ENCODE results near the gene ELAVL2. TPM values are rescaled to one million over a fixed set of nuclear protein-coding genes. Genes with fewer than 3 reads are reported as not detected.

The ELAVL2 gene
- total RNA-seq, 1 donor from 2014 or later: 0.37 TPM

DNA sequence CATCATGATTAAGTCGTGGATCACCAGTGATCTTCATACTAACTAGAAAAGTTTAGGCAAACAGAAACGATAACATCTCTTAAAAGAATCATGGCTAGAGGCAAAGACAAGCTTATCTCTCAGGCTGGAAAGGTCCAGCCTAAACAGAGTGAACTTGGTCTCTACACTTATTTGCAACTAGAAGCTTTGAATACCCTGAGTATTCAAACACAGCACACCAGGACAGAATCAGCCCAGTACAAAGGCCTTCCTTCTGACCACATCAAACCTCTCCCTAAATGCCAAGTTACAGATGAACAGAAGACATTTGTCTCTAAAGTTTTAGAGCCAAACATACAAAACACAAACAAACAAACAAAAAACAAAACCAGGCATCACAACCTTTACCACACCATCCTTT lies 57.2 kb downstream of the ELAVL2 start:
- H3K27ac Mint-ChIP-seq (ENCODE audit: unreplicated experiment): no peak overlapping the region
- H3K36me3 Mint-ChIP-seq (ENCODE audit: low read depth): no peaks in the 10 kb centered on the region
- H3K4me3 Mint-ChIP-seq (ENCODE audit: unreplicated experiment): no peak overlapping the region
- DNase-seq (ENCODE audit: low spot score): no peak
- TF ChIP-seq, protein P1, sequence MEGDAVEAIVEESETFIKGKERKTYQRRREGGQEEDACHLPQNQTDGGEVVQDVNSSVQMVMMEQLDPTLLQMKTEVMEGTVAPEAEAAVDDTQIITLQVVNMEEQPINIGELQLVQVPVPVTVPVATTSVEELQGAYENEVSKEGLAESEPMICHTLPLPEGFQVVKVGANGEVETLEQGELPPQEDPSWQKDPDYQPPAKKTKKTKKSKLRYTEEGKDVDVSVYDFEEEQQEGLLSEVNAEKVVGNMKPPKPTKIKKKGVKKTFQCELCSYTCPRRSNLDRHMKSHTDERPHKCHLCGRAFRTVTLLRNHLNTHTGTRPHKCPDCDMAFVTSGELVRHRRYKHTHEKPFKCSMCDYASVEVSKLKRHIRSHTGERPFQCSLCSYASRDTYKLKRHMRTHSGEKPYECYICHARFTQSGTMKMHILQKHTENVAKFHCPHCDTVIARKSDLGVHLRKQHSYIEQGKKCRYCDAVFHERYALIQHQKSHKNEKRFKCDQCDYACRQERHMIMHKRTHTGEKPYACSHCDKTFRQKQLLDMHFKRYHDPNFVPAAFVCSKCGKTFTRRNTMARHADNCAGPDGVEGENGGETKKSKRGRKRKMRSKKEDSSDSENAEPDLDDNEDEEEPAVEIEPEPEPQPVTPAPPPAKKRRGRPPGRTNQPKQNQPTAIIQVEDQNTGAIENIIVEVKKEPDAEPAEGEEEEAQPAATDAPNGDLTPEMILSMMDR (IDR thresholded peaks at IDR 0.05): no peak
- H3K9me3 Mint-ChIP-seq (ENCODE audit: low read depth): peaks cover 9% of the 10 kb centered on the region
- H3K27me3 Mint-ChIP-seq (ENCODE audit: low read depth): no peaks in the 10 kb centered on the region
- peaks cover 27% of the 10 kb centered on the region for H3K4me1 Mint-ChIP-seq (ENCODE audit: low read depth)

DNA sequence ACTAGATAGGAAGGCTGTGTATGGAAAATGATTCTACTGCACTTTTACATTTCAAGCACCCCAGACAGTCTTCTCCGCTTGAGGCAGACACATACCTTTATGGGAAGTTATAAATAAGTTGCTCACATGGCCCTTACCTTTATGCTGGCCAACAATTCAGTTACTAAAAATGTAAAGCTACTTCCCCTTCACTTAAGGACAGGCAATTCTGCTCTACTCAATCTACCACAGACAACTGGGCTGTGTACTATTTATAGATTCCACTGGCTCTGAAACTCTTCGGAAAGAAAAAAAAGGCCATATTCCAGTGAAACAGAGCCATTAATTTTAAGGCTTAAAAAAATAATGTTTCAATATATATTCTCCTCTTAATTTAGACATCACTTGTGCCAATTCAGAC lies 59.4 kb downstream of the ELAVL2 start:
- H3K4me1 Mint-ChIP-seq (ENCODE audit: low read depth): peaks cover 21% of the 10 kb centered on the region
- H3K4me3 Mint-ChIP-seq (ENCODE audit: unreplicated experiment): no peak overlapping the region
- DNase-seq (ENCODE audit: low spot score): no peak
- H3K36me3 Mint-ChIP-seq (ENCODE audit: low read depth): no peaks in the 10 kb centered on the region
- TF ChIP-seq, protein P1 (IDR thresholded peaks at IDR 0.05): no peak
- H3K9me3 Mint-ChIP-seq (ENCODE audit: low read depth): peaks cover 9% of the 10 kb centered on the region
- no peak overlapping the region for H3K27ac Mint-ChIP-seq (ENCODE audit: unreplicated experiment)
- peaks cover 5% of the 10 kb centered on the region for H3K27me3 Mint-ChIP-seq (ENCODE audit: low read depth)

DNA sequence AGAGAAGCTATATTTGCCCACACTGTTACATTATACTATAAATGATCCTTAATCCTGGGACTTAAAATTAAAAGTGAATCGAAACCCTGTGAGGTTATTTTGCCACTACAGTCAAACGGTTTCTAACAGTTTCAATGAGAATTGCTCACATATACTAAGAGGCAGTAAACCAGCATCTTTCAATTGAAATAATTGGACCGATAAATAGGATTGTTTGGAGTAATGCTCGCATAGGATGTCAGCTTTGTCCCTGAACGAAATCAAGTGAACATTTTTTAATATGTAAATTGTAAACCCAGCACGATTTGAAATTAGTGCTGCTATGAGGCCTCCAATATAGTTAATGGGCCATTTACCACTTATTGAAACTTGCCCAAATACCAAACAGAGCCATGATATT lies 60.5 kb downstream of the ELAVL2 start:
- DNase-seq (ENCODE audit: low spot score): no peak
- no peak overlapping the region for H3K27ac Mint-ChIP-seq (ENCODE audit: unreplicated experiment)
- peaks cover 14% of the 10 kb centered on the region for H3K4me1 Mint-ChIP-seq (ENCODE audit: low read depth)
- H3K9me3 Mint-ChIP-seq (ENCODE audit: low read depth): peaks cover 5% of the 10 kb centered on the region
- no peak overlapping the region for H3K4me3 Mint-ChIP-seq (ENCODE audit: unreplicated experiment)
- no peaks in the 10 kb centered on the region for H3K36me3 Mint-ChIP-seq (ENCODE audit: low read depth)
- TF ChIP-seq, protein P1 (IDR thresholded peaks at IDR 0.05): no peak
- H3K27me3 Mint-ChIP-seq (ENCODE audit: low read depth): peaks cover 5% of the 10 kb centered on the region

DNA sequence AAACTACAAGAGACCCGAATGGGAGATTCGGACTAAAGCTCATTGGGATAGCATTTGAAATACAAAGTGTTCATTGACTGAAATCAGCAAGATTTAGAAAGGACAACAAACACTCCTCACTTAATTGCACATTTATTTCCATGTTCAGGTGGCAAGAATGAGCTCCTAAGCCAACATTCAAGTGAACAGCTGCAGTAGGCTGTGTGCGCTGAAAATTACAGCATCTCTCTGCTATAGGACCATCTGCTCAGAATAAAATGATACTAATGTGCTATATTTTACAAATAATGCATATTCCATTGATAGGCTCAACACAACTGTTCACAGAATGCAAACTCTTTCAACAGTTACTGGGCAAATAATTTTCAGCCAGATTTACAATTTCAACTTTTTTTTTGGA lies 61.8 kb downstream of the ELAVL2 start:
- H3K4me3 Mint-ChIP-seq (ENCODE audit: unreplicated experiment): no peak overlapping the region
- TF ChIP-seq, protein P1 (IDR thresholded peaks at IDR 0.05): no peak
- peaks cover 5% of the 10 kb centered on the region for H3K27me3 Mint-ChIP-seq (ENCODE audit: low read depth)
- DNase-seq (ENCODE audit: low spot score): no peak
- H3K9me3 Mint-ChIP-seq (ENCODE audit: low read depth): no peaks in the 10 kb centered on the region
- H3K4me1 Mint-ChIP-seq (ENCODE audit: low read depth): peaks cover 5% of the 10 kb centered on the region
- no peak overlapping the region for H3K27ac Mint-ChIP-seq (ENCODE audit: unreplicated experiment)
- no peaks in the 10 kb centered on the region for H3K36me3 Mint-ChIP-seq (ENCODE audit: low read depth)

DNA sequence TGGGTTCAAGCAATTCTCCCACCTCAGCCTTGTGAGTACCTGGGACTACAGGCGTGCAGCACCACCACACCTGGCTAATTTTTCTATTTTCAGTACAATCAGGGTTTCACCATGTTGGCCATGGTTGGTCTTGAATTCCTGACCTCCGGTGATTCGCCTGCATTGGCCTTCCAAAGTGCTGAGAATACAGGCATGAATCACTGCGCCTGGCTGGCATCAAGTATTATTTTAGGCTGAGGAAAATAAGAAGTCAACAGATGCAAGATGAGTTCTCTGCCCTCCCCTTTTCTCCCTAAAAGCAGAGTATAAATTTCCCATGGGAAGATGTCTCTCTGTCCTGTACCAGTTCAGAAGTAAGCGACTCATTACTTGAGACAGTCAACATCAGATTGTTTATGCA lies 71.5 kb downstream of the ELAVL2 start:
- H3K36me3 Mint-ChIP-seq (ENCODE audit: low read depth): no peaks in the 10 kb centered on the region
- TF ChIP-seq, protein P1 (IDR thresholded peaks at IDR 0.05): no peak
- H3K27me3 Mint-ChIP-seq (ENCODE audit: low read depth): no peaks in the 10 kb centered on the region
- no peak for DNase-seq (ENCODE audit: low spot score)
- H3K9me3 Mint-ChIP-seq (ENCODE audit: low read depth): no peaks in the 10 kb centered on the region
- H3K4me1 Mint-ChIP-seq (ENCODE audit: low read depth): no peaks in the 10 kb centered on the region
- no peak overlapping the region for H3K4me3 Mint-ChIP-seq (ENCODE audit: unreplicated experiment)
- no peak overlapping the region for H3K27ac Mint-ChIP-seq (ENCODE audit: unreplicated experiment)

Measured in chondrocyte (in vitro differentiated cells).